Measurements from ENCODE around the gene CACNA1D.
"Not testable (repeated sequence)": the region's sequence is repeated elsewhere in the genome, so short reads cannot be mapped to it uniquely, and the experiment has no call there.

The CACNA1D gene

GRCh38 chr3:53626876-53627275 lies 132.5 kb downstream of the CACNA1D start:
- no peaks in the 10 kb centered on the region for H3K36me3 ChIP-seq (ENCODE audit: insufficient read depth, low read length)
- no peaks in the 10 kb centered on the region for H3K79me2 ChIP-seq (ENCODE audit: control insufficient read depth, insufficient read depth, low read length, unreplicated experiment)
- no peaks in the 10 kb centered on the region for H3K4me1 ChIP-seq (ENCODE audit: control insufficient read depth, insufficient read depth, low read length, unreplicated experiment)
- no peaks in the 10 kb centered on the region; the same call in 1 of the 2 replicates for H3K27me3 ChIP-seq (ENCODE audit: insufficient read depth, low read length)
- H3K4me3 ChIP-seq (ENCODE audit: low read depth, low read length), result no peak overlapping the region
- H2AFZ ChIP-seq (ENCODE audit: low read length, unreplicated experiment), result no peak overlapping the region
- H3K27ac ChIP-seq (ENCODE audit: low read depth, low read length), result no peak overlapping the region

- Histone ChIP-seq H3K4me1 (ENCODE audit: control insufficient read depth, insufficient read depth, low read length, unreplicated experiment) (no peaks in the 10 kb centered on the region), H3K27ac (ENCODE audit: low read depth, low read length) (no peak overlapping the region), H3K36me3 (ENCODE audit: insufficient read depth, low read length) (no peaks in the 10 kb centered on the region), H2AFZ (ENCODE audit: low read length, unreplicated experiment) (no peak overlapping the region), H3K4me3 (ENCODE audit: low read depth, low read length) (no peak overlapping the region), H3K79me2 (ENCODE audit: control insufficient read depth, insufficient read depth, low read length, unreplicated experiment) (no peaks in the 10 kb centered on the region), H3K27me3 (ENCODE audit: insufficient read depth, low read length) (no peaks in the 10 kb centered on the region; the same call in 1 of the 2 replicates)
Observed at GRCh38 chr3:53628536-53629401, 134.4 kb downstream of the CACNA1D start.

GRCh38 chr3:53629402-53629723 lies 135.0 kb downstream of the CACNA1D start:
- H2AFZ ChIP-seq (ENCODE audit: low read length, unreplicated experiment), result no peak overlapping the region
- H3K4me1 ChIP-seq (ENCODE audit: control insufficient read depth, insufficient read depth, low read length, unreplicated experiment), result no peaks in the 10 kb centered on the region

GRCh38 chr3:53630547-53630946 lies 136.1 kb downstream of the CACNA1D start:
- Histone ChIP-seq H3K4me1 (ENCODE audit: control insufficient read depth, insufficient read depth, low read length, unreplicated experiment) (no peaks in the 10 kb centered on the region), H3K79me2 (ENCODE audit: control insufficient read depth, insufficient read depth, low read length, unreplicated experiment) (no peaks in the 10 kb centered on the region), H3K27me3 (ENCODE audit: insufficient read depth, low read length) (no peaks in the 10 kb centered on the region; the same call in 1 of the 2 replicates), H2AFZ (ENCODE audit: low read length, unreplicated experiment) (no peak overlapping the region), H3K36me3 (ENCODE audit: insufficient read depth, low read length) (no peaks in the 10 kb centered on the region), H3K4me3 (ENCODE audit: low read depth, low read length) (no peak overlapping the region), H3K27ac (ENCODE audit: low read depth, low read length) (no peak overlapping the region)

More at GRCh38 chr3:53629402-53629723, 135.0 kb downstream of the CACNA1D start:
- Histone ChIP-seq H3K4me3 (ENCODE audit: low read depth, low read length) (no peak overlapping the region), H3K27ac (ENCODE audit: low read depth, low read length) (no peak overlapping the region), H3K36me3 (ENCODE audit: insufficient read depth, low read length) (no peaks in the 10 kb centered on the region), H3K79me2 (ENCODE audit: control insufficient read depth, insufficient read depth, low read length, unreplicated experiment) (no peaks in the 10 kb centered on the region), H3K27me3 (ENCODE audit: insufficient read depth, low read length) (no peaks in the 10 kb centered on the region; the same call in 1 of the 2 replicates)

GRCh38 chr3:53633197-53633787 lies 138.9 kb downstream of the CACNA1D start:
- no peaks in the 10 kb centered on the region; the same call in 1 of the 2 replicates for H3K27me3 ChIP-seq (ENCODE audit: insufficient read depth, low read length)
- H2AFZ ChIP-seq (ENCODE audit: low read length, unreplicated experiment), result no peak overlapping the region
- no peaks in the 10 kb centered on the region for H3K79me2 ChIP-seq (ENCODE audit: control insufficient read depth, insufficient read depth, low read length, unreplicated experiment)
- no peak overlapping the region for H3K4me3 ChIP-seq (ENCODE audit: low read depth, low read length)
- H3K4me1 ChIP-seq (ENCODE audit: control insufficient read depth, insufficient read depth, low read length, unreplicated experiment), result no peaks in the 10 kb centered on the region
- H3K27ac ChIP-seq (ENCODE audit: low read depth, low read length), result no peak overlapping the region
- H3K36me3 ChIP-seq (ENCODE audit: insufficient read depth, low read length), result no peaks in the 10 kb centered on the region

- no peak overlapping the region for H2AFZ ChIP-seq (ENCODE audit: low read length, unreplicated experiment)
- no peak overlapping the region for H3K27ac ChIP-seq (ENCODE audit: low read depth, low read length)
- no peaks in the 10 kb centered on the region for H3K4me1 ChIP-seq (ENCODE audit: control insufficient read depth, insufficient read depth, low read length, unreplicated experiment)
- H3K4me3 ChIP-seq (ENCODE audit: low read depth, low read length), result no peak overlapping the region
- H3K79me2 ChIP-seq (ENCODE audit: control insufficient read depth, insufficient read depth, low read length, unreplicated experiment), result no peaks in the 10 kb centered on the region
- no peaks in the 10 kb centered on the region for H3K27me3 ChIP-seq (ENCODE audit: insufficient read depth, low read length)
- no peaks in the 10 kb centered on the region for H3K36me3 ChIP-seq (ENCODE audit: insufficient read depth, low read length)
Observed at GRCh38 chr3:53635041-53635440, 140.6 kb downstream of the CACNA1D start.

- H2AFZ ChIP-seq (ENCODE audit: low read length, unreplicated experiment); H3K27me3 ChIP-seq (ENCODE audit: insufficient read depth, low read length); H3K4me1 ChIP-seq (ENCODE audit: control insufficient read depth, insufficient read depth, low read length, unreplicated experiment): not testable (repeated sequence)
Observed at GRCh38 chr3:53638806-53639205, 144.4 kb downstream of the CACNA1D start.

GRCh38 chr3:53641397-53641796 lies 147.0 kb downstream of the CACNA1D start:
- H3K27ac ChIP-seq (ENCODE audit: low read depth, low read length), result no peak overlapping the region
- peaks cover 1% of the 10 kb centered on the region; the same call in 1 of the 2 replicates for H3K27me3 ChIP-seq (ENCODE audit: insufficient read depth, low read length)
- no peaks in the 10 kb centered on the region for H3K4me1 ChIP-seq (ENCODE audit: control insufficient read depth, insufficient read depth, low read length, unreplicated experiment)
- no peaks in the 10 kb centered on the region for H3K79me2 ChIP-seq (ENCODE audit: control insufficient read depth, insufficient read depth, low read length, unreplicated experiment)
- no peak overlapping the region for H3K4me3 ChIP-seq (ENCODE audit: low read depth, low read length)
- no peaks in the 10 kb centered on the region for H3K36me3 ChIP-seq (ENCODE audit: insufficient read depth, low read length)
- H2AFZ ChIP-seq (ENCODE audit: low read length, unreplicated experiment), result no peak overlapping the region

More at GRCh38 chr3:53638806-53639205, 144.4 kb downstream of the CACNA1D start:
- not testable (repeated sequence) for H3K4me3 ChIP-seq (ENCODE audit: low read depth, low read length); H3K79me2 ChIP-seq (ENCODE audit: control insufficient read depth, insufficient read depth, low read length, unreplicated experiment); H3K27ac ChIP-seq (ENCODE audit: low read depth, low read length); H3K36me3 ChIP-seq (ENCODE audit: insufficient read depth, low read length)

GRCh38 chr3:53642211-53642610 lies 147.8 kb downstream of the CACNA1D start:
- H3K36me3 ChIP-seq (ENCODE audit: insufficient read depth, low read length), result no peaks in the 10 kb centered on the region
- no peaks in the 10 kb centered on the region for H3K79me2 ChIP-seq (ENCODE audit: control insufficient read depth, insufficient read depth, low read length, unreplicated experiment)
- H2AFZ ChIP-seq (ENCODE audit: low read length, unreplicated experiment), result no peak overlapping the region
- H3K4me1 ChIP-seq (ENCODE audit: control insufficient read depth, insufficient read depth, low read length, unreplicated experiment), result no peaks in the 10 kb centered on the region
- peaks cover 5% of the 10 kb centered on the region; the same call in 1 of the 2 replicates for H3K27me3 ChIP-seq (ENCODE audit: insufficient read depth, low read length)
- H3K4me3 ChIP-seq (ENCODE audit: low read depth, low read length), result no peak overlapping the region
- H3K27ac ChIP-seq (ENCODE audit: low read depth, low read length), result no peak overlapping the region

- Histone ChIP-seq H3K36me3 (ENCODE audit: insufficient read depth, low read length) (no peaks in the 10 kb centered on the region), H3K4me3 (ENCODE audit: low read depth, low read length) (no peak overlapping the region), H3K27me3 (ENCODE audit: insufficient read depth, low read length) (peaks cover 5% of the 10 kb centered on the region; the same call in 1 of the 2 replicates), H3K27ac (ENCODE audit: low read depth, low read length) (no peak overlapping the region), H3K79me2 (ENCODE audit: control insufficient read depth, insufficient read depth, low read length, unreplicated experiment) (no peaks in the 10 kb centered on the region), H2AFZ (ENCODE audit: low read length, unreplicated experiment) (no peak overlapping the region), H3K4me1 (ENCODE audit: control insufficient read depth, insufficient read depth, low read length, unreplicated experiment) (no peaks in the 10 kb centered on the region)
Observed at GRCh38 chr3:53643757-53644156, 149.3 kb downstream of the CACNA1D start.

GRCh38 chr3:53645754-53646153 lies 151.3 kb downstream of the CACNA1D start:
- Histone ChIP-seq H3K27ac (ENCODE audit: low read depth, low read length) (no peak overlapping the region), H3K79me2 (ENCODE audit: control insufficient read depth, insufficient read depth, low read length, unreplicated experiment) (no peaks in the 10 kb centered on the region), H2AFZ (ENCODE audit: low read length, unreplicated experiment) (no peak overlapping the region), H3K36me3 (ENCODE audit: insufficient read depth, low read length) (no peaks in the 10 kb centered on the region), H3K4me1 (ENCODE audit: control insufficient read depth, insufficient read depth, low read length, unreplicated experiment) (no peaks in the 10 kb centered on the region), H3K4me3 (ENCODE audit: low read depth, low read length) (no peak overlapping the region), H3K27me3 (ENCODE audit: insufficient read depth, low read length) (peaks cover 5% of the 10 kb centered on the region; the same call in 1 of the 2 replicates)

Data from ACC112 (cell line).